CD14-positive monocyte (primary cell): Measurements from ENCODE around the gene CDH13. TPM values are rescaled to one million over a fixed set of nuclear protein-coding genes. Genes with fewer than 3 reads are reported as not detected.
A peak's percentile ranks its signal among the peaks of the same experiment; 100 is the strongest.

Experiments
- DNase-seq, 3 donors: peaks; one replicate each; pipeline ENCODE4 v3.0.0-alpha.2; 2011 to 2022
- H2AFZ ChIP-seq: 2 replicates; pipeline ENCODE4 v1.6.0; 2012; ENCODE audit warnings: mild to moderate bottlenecking, low read depth, low read length, inconsistent platforms; ENCODE audit not compliant: insufficient read depth, poor library complexity, severe bottlenecking
- H3K27ac ChIP-seq, 2 donors: 1 replicate in 1 of 2; 2 replicates in 1 of 2; pipeline ENCODE4 v1.5.1; 2012 to 2013; ENCODE audit warnings: low read length in 2 of 2, control low read depth in 1 of 2, inconsistent platforms in 1 of 2, low read depth in 1 of 2, mild to moderate bottlenecking in 1 of 2
- H3K27me3 ChIP-seq, 2 donors: one replicate each; pipeline versions ENCODE4 v1.6.0 to v1.6.1; 2011 to 2013; ENCODE audit warnings: low read length in 2 of 2; ENCODE audit not compliant: control insufficient read depth in 2 of 2, insufficient read depth in 2 of 2
- H3K36me3 ChIP-seq, 2 donors: replicated peaks in 1 of 2; 1 replicate in 1 of 2; 2 replicates in 1 of 2; pipeline versions ENCODE4 v1.5.1 to v1.6.1; 2012 to 2013; ENCODE audit warnings: low read length in 2 of 2, control low read depth in 1 of 2, inconsistent platforms in 1 of 2, mild to moderate bottlenecking in 1 of 2; ENCODE audit not compliant: insufficient read depth in 2 of 2, control insufficient read depth in 1 of 2
- H3K4me1 ChIP-seq, 2 donors: 1 replicate in 1 of 2; 2 replicates in 1 of 2; pipeline versions ENCODE4 v1.5.1 to v1.6.1; 2012 to 2013; ENCODE audit warnings: low read length in 2 of 2, control low read depth in 1 of 2, inconsistent platforms in 1 of 2, mild to moderate bottlenecking in 1 of 2, moderate library complexity in 1 of 2; ENCODE audit not compliant: insufficient read depth in 2 of 2, control insufficient read depth in 1 of 2
- H3K4me2 ChIP-seq: replicated peaks from 2 replicates; pipeline ENCODE3; 2012; ENCODE audit warnings: low read length, moderate library complexity, mild to moderate bottlenecking; ENCODE audit not compliant: poor library complexity, severe bottlenecking; ENCODE audit errors: extremely low read depth
- H3K4me3 ChIP-seq, 3 experiments: fragments of 200-600 bp in 1 of 3; sonication (generic) in 1 of 3; replicated peaks in 1 of 3; 1 replicate in 2 of 3; 2 replicates in 1 of 3; pipeline ENCODE4 v1.5.1; 2011 to 2013; ENCODE audit warnings: low read length in 3 of 3, mild to moderate bottlenecking in 3 of 3, control low read depth in 2 of 3, low read depth in 2 of 3, inconsistent platforms in 1 of 3, moderate library complexity in 1 of 3
- H3K79me2 ChIP-seq: 2 replicates; pipeline ENCODE4 v1.6.0; 2012; ENCODE audit warnings: mild to moderate bottlenecking, control low read depth, inconsistent platforms, low read length, moderate library complexity; ENCODE audit not compliant: insufficient read depth
- H3K9ac ChIP-seq: 2 replicates; pipeline ENCODE4 v1.6.0; 2017; ENCODE audit warnings: low read length, mild to moderate bottlenecking; ENCODE audit not compliant: insufficient read depth, poor library complexity, severe bottlenecking
- H3K9me3 ChIP-seq, 2 donors: replicated peaks in 1 of 2; 1 replicate in 1 of 2; 2 replicates in 1 of 2; pipeline versions ENCODE4 v1.5.1 to v1.6.1; 2012 to 2013; ENCODE audit warnings: low read length in 2 of 2, control low read depth in 1 of 2; ENCODE audit not compliant: control insufficient read depth in 1 of 2, insufficient read depth in 1 of 2
- H4K20me1 ChIP-seq: 2 replicates; pipeline ENCODE4 v1.6.0; 2012; ENCODE audit warnings: mild to moderate bottlenecking, low read length, control low read depth, moderate library complexity; ENCODE audit not compliant: insufficient read depth
- H3K27ac Mint-ChIP-seq, 7 donors: one replicate each; pipeline ENCODE4 v1.8.0; 2020; ENCODE audit warnings: mild to moderate bottlenecking in 7 of 7, mixed read lengths in 7 of 7, moderate library complexity in 6 of 7, inconsistent platforms in 2 of 7
- H3K27me3 Mint-ChIP-seq, 3 donors: one replicate each; pipeline ENCODE4 v1.8.0; 2021 to 2022; ENCODE audit warnings: low read depth in 3 of 3, mild to moderate bottlenecking in 3 of 3, mixed read lengths in 3 of 3, moderate library complexity in 3 of 3, inconsistent platforms in 1 of 3
- H3K36me3 Mint-ChIP-seq, 2 donors: one replicate each; pipeline ENCODE4 v1.8.0; 2020; ENCODE audit warnings: mixed read lengths in 2 of 2, inconsistent platforms in 1 of 2, mild to moderate bottlenecking in 1 of 2
- H3K4me1 Mint-ChIP-seq: one replicate; pipeline ENCODE4 v1.8.0; 2020; ENCODE audit warnings: mild to moderate bottlenecking, mixed read lengths
- H3K4me3 Mint-ChIP-seq, 2 donors: one replicate each; pipeline ENCODE4 v1.8.0; 2020; ENCODE audit warnings: mild to moderate bottlenecking in 2 of 2, mixed read lengths in 2 of 2, moderate library complexity in 1 of 2
- H3K9me3 Mint-ChIP-seq, 7 donors: one replicate each; pipeline ENCODE4 v1.8.0; 2020 to 2022; ENCODE audit warnings: mixed read lengths in 7 of 7, mild to moderate bottlenecking in 6 of 7, moderate library complexity in 6 of 7, inconsistent platforms in 2 of 7
- WGBS: methylation state at CpG from one replicate; pipeline ENCODE4 v1.1.5; 2013; ENCODE audit warnings: missing lambda C conversion rate; ENCODE audit not compliant: insufficient coverage; 5-methylcytosine and 5-hydroxymethylcytosine counted together
- intact Hi-C, 2 donors: fragments of 100-400 bp; cut with micrococcal nuclease; formaldehyde crosslinking; loops; one replicate each; pipeline versions ENCODE4 v1.15.0 to v1.15.1; 2023
- polyA plus RNA-seq, 3 donors: library from polyadenylated mRNA; depleted of rRNA in 1 of 3; unstranded in 2 of 3; stranded (reverse) in 1 of 3; fragments of 300-500 nt in 2 of 3; fragments of >200 nt in 1 of 3; fragmentation: Illumina TruSeq in 2 of 3; gene quantifications; 1 replicate in 2 of 3; 2 replicates in 1 of 3; pipeline ENCODE4 v1.2.3, GENCODE V29; 2012 to 2021
- TF ChIP-seq, protein P1 (sequence below): fragments of 200-600 bp; IDR thresholded peaks from one replicate; pipeline ENCODE4 v1.8.0; 2022; ENCODE audit warnings: antibody characterized with exemption, mild to moderate bottlenecking

The CDH13 gene
- polyA plus RNA-seq, 3 donors = 0.13 to 0.19 TPM; not detected in 1

DNA sequence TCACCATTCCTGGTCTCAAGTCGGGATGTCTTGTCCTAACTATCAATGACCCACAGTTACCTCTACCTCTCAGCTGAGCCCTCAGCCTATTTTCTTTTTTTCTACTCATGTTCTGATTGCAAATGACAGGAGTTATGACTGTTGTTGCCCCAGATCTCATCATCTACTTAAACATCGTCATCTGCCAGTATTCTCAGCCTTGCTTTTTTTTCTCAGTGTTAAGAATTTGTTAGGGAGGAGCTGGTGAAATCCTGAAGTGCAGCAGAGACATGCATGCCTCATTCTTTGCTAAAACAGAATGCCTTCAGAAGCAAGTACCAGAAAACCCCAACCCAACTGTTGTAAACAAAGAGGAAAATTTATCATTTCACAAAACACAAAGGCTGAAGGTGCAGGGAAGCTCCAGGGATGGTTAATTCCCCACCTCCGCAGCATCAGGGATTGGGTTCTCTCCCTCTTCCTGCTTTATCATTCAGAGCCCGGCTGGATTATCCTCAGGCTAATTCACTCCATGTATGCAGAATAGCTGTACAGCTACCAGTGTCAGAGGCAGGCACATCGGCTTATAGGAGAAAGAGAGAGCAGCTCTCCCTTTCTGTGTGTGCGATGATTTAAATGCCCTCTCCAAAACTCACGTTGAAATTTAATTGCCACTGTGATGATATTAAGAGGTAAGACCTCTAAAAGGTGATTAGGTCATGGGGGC, 640.2 kb downstream of the CDH13 start:
- Histone ChIP-seq H3K9me3 (no peaks in the 10 kb centered on the region), H3K4me1 (no peaks in the 10 kb centered on the region), H3K79me2 (no peaks in the 10 kb centered on the region), H3K27me3 (no peaks in the 10 kb centered on the region), H4K20me1 (no peaks in the 10 kb centered on the region), H3K36me3 (no peaks in the 10 kb centered on the region), H3K4me3 (no peak overlapping the region), H3K9ac (no peak overlapping the region), H3K4me2 (no peak overlapping the region), H3K27ac (no peak overlapping the region), H2AFZ (no peak overlapping the region)
- intact Hi-C loops = no loop called here
- no peaks in the 10 kb centered on the region for H3K36me3 Mint-ChIP-seq
- H3K27ac Mint-ChIP-seq = peak overlapping the region in 1 of 7 donors; percentile 40
- DNase-seq = no peak
- peaks cover 0 to 3% (median 1%) of the 10 kb centered on the region in 3 donors for H3K27me3 Mint-ChIP-seq
- H3K4me1 Mint-ChIP-seq = no peaks in the 10 kb centered on the region
- H3K9me3 Mint-ChIP-seq = peaks cover 0 to 3% (median 0%) of the 10 kb centered on the region in 7 donors
- TF ChIP-seq, protein P1, sequence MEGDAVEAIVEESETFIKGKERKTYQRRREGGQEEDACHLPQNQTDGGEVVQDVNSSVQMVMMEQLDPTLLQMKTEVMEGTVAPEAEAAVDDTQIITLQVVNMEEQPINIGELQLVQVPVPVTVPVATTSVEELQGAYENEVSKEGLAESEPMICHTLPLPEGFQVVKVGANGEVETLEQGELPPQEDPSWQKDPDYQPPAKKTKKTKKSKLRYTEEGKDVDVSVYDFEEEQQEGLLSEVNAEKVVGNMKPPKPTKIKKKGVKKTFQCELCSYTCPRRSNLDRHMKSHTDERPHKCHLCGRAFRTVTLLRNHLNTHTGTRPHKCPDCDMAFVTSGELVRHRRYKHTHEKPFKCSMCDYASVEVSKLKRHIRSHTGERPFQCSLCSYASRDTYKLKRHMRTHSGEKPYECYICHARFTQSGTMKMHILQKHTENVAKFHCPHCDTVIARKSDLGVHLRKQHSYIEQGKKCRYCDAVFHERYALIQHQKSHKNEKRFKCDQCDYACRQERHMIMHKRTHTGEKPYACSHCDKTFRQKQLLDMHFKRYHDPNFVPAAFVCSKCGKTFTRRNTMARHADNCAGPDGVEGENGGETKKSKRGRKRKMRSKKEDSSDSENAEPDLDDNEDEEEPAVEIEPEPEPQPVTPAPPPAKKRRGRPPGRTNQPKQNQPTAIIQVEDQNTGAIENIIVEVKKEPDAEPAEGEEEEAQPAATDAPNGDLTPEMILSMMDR = no peak
- WGBS = 100% methylated on average over 1 of the region's 7 CpGs
- no peak overlapping the region for H3K4me3 Mint-ChIP-seq

DNA sequence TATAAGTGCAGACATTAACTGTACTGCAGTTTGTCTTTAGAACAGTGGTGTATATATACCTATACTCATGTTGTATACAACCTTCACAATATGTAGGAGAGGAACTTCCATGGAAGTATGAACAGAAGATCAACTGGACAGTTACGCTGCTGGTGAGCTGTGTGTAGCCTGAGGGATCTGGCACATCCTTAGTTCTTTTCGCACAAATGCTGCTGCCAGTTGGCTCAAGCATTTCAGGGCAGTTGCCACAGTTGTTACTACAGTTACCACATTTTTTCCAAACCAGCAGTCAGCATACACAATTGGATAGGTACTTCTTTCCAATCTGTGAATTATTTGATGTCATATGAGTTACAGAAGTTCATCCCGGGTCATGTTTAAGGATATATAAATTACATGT, 641.4 kb downstream of the CDH13 start:
- intact Hi-C loops = no loop called here
- H3K4me3 Mint-ChIP-seq = no peak overlapping the region

More for the DNA sequence above, 641.4 kb downstream of the CDH13 start:
- no peak for DNase-seq
- Histone ChIP-seq H3K4me2 (no peak overlapping the region), H3K36me3 (no peaks in the 10 kb centered on the region), H2AFZ (no peak overlapping the region), H3K9me3 (no peaks in the 10 kb centered on the region), H3K9ac (no peak overlapping the region), H3K4me3 (no peak overlapping the region), H3K27ac (no peak overlapping the region), H3K27me3 (no peaks in the 10 kb centered on the region), H3K79me2 (no peaks in the 10 kb centered on the region), H3K4me1 (no peaks in the 10 kb centered on the region), H4K20me1 (no peaks in the 10 kb centered on the region)
- H3K9me3 Mint-ChIP-seq = peaks cover 0 to 3% (median 0%) of the 10 kb centered on the region in 7 donors
- no peaks in the 10 kb centered on the region for H3K4me1 Mint-ChIP-seq
- no peak overlapping the region for H3K27ac Mint-ChIP-seq
- H3K27me3 Mint-ChIP-seq = peaks cover 0 to 3% (median 1%) of the 10 kb centered on the region in 3 donors
- WGBS = 60% methylated on average over 1 of the region's 3 CpGs
- TF ChIP-seq, protein P1 = no peak
- H3K36me3 Mint-ChIP-seq = no peaks in the 10 kb centered on the region
